ENCODE measurements around the gene RIPOR3.
A peak's percentile ranks its signal among the peaks of the same experiment; 100 is the strongest.
"Not testable (repeated sequence)": the region's sequence is repeated elsewhere in the genome, so short reads cannot be mapped to it uniquely, and the experiment has no call there.

Gene RIPOR3

GRCh38 chr20:50541606-50542041 lies 149.7 kb downstream of the RIPOR3 start:
- DNase-seq, result no peak

DNA sequence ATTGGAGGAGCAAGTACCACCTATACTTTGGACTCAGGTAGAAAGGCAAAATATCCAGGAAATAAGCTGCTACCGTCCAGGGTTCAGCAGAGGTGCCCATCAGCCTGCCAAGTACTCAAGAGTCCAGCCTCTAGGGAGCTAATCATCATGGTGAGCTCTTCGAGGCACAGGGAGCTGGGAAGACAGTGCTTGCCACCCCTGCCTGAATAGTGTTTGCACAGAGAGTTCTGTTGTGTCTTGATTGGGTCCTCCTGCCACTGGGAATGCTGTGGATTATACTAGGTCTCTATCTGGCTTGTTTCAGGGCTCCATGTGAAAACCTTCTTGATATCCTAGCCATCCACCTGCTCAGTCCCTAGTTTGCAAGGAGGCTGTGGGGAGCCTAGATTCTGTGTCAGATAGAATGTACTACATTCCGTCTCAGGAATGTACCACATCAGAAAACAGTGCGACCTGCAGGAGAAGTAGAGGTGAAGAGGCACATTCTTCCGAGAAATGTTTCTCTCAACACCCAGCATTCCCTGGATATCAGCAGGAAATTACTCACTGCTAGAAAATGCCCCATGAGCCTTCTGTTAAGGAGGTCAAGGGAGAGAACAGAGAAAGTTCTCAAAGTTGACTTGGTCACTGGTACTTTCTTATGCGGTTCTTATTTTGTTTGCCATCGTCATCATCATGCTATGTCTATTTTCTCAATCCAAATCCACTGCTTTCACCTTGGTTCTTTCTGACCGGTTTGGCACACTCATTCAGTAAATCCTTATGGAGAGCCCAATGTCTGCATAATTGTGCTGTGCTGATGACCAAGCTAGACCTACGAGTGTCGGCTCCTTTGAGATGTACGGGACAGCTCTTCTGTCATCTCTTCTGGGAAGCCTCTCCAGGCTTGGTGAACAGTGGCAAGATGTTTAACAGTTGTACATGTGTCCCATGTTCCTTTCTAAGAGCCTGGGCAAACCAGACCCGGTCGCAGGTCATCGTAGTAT lies 150.4 kb downstream of the RIPOR3 start:
- no peak for DNase-seq

- not testable (repeated sequence) for DNase-seq
Observed at GRCh38 chr20:50539798-50540197, 151.5 kb downstream of the RIPOR3 start.

GRCh38 chr20:50538276-50538675 lies 153.1 kb downstream of the RIPOR3 start:
- no peak for DNase-seq

- DNase-seq, result no peak
Observed at GRCh38 chr20:50537546-50538201, 153.7 kb downstream of the RIPOR3 start.

GRCh38 chr20:50536333-50536732 lies 155.0 kb downstream of the RIPOR3 start:
- DNase-seq, result peak; percentile 77

Data from NCI-H524 treated with DMSO at 0.1 percent for 48 hours (cell line).